Common myeloid progenitor, CD34-positive (primary cell): ENCODE results near the gene FOXN4.
A peak's percentile ranks its signal among the peaks of the same experiment; 100 is the strongest.

Experiments
- CTCF ChIA-PET: fragments of 350-600 bp; sonication (Branson Sonifier 250); formaldehyde crosslinking; loops from one replicate; lab custom pipeline; 2021; ENCODE audit warnings: antibody characterized with exemption; lab: Charles Lee
- POLR2A ChIA-PET: fragments of 350-600 bp; sonication (Branson Sonifier 250); formaldehyde crosslinking; loops from one replicate; lab custom pipeline; 2021; ENCODE audit warnings: antibody characterized with exemption; lab: Charles Lee
- DNase-seq, 3 donors: peaks; one replicate each; pipeline versions ENCODE4 v3.0.0 to v3.0.0-alpha.2; 2013
- H3K27ac ChIP-seq, 2 experiments: 1 replicate in 1 of 2; 2 replicates in 1 of 2; pipeline ENCODE4 v1.7.0; 2013; ENCODE audit warnings: inconsistent platforms in 2 of 2, low read length in 2 of 2, mild to moderate bottlenecking in 2 of 2, low read depth in 1 of 2, moderate library complexity in 1 of 2; ENCODE audit not compliant: severe bottlenecking in 2 of 2, insufficient read depth in 1 of 2, poor library complexity in 1 of 2
- H3K27me3 ChIP-seq, 5 experiments: replicated peaks in 2 of 5; 1 replicate in 3 of 5; 2 replicates in 2 of 5; pipeline versions ENCODE4 v1.6.1 to v1.7.0; 2013; ENCODE audit warnings: low read length in 4 of 5, mild to moderate bottlenecking in 2 of 5, moderate library complexity in 2 of 5, inconsistent platforms in 1 of 5; ENCODE audit not compliant: insufficient read depth in 5 of 5, control insufficient read depth in 4 of 5
- H3K36me3 ChIP-seq, 4 experiments: 1 replicate in 2 of 4; 2 replicates in 2 of 4; pipeline versions ENCODE4 v1.6.1 to v1.7.0; 2013; ENCODE audit warnings: low read length in 3 of 4, control low read depth in 1 of 4, mild to moderate bottlenecking in 1 of 4; ENCODE audit not compliant: control insufficient read depth in 4 of 4, insufficient read depth in 4 of 4
- H3K4me1 ChIP-seq, 4 experiments: 1 replicate in 3 of 4; 2 replicates in 1 of 4; pipeline versions ENCODE4 v1.6.1 to v1.7.1; 2013; ENCODE audit warnings: low read length in 3 of 4, mild to moderate bottlenecking in 3 of 4, control low read depth in 1 of 4, inconsistent platforms in 1 of 4, moderate library complexity in 1 of 4; ENCODE audit not compliant: control insufficient read depth in 4 of 4, insufficient read depth in 4 of 4; ENCODE audit errors: control extremely low read depth in 1 of 4
- H3K4me3 ChIP-seq, 7 experiments: 1 replicate in 4 of 7; 2 replicates in 3 of 7; pipeline versions ENCODE4 v1.5.1 to v1.7.0; 2013; ENCODE audit warnings: mild to moderate bottlenecking in 7 of 7, low read length in 6 of 7, moderate library complexity in 6 of 7, inconsistent platforms in 2 of 7, low read depth in 2 of 7, control low read depth in 1 of 7; ENCODE audit not compliant: insufficient read depth in 4 of 7, control insufficient read depth in 1 of 7; ENCODE audit errors: extremely low read depth in 1 of 7
- H3K9me3 ChIP-seq, 5 experiments: 1 replicate in 4 of 5; 2 replicates in 1 of 5; pipeline versions ENCODE4 v1.6.1 to v1.7.1; 2013; ENCODE audit warnings: low read length in 4 of 5, mild to moderate bottlenecking in 2 of 5, inconsistent platforms in 1 of 5, low read depth in 1 of 5, moderate library complexity in 1 of 5; ENCODE audit not compliant: control insufficient read depth in 4 of 5, insufficient read depth in 2 of 5; ENCODE audit errors: control extremely low read depth in 1 of 5
- WGBS: methylation state at CpG from one replicate; pipeline ENCODE4 v1.1.5; 2013; ENCODE audit not compliant: insufficient coverage; 5-methylcytosine and 5-hydroxymethylcytosine counted together

FOXN4 gene

DNA sequence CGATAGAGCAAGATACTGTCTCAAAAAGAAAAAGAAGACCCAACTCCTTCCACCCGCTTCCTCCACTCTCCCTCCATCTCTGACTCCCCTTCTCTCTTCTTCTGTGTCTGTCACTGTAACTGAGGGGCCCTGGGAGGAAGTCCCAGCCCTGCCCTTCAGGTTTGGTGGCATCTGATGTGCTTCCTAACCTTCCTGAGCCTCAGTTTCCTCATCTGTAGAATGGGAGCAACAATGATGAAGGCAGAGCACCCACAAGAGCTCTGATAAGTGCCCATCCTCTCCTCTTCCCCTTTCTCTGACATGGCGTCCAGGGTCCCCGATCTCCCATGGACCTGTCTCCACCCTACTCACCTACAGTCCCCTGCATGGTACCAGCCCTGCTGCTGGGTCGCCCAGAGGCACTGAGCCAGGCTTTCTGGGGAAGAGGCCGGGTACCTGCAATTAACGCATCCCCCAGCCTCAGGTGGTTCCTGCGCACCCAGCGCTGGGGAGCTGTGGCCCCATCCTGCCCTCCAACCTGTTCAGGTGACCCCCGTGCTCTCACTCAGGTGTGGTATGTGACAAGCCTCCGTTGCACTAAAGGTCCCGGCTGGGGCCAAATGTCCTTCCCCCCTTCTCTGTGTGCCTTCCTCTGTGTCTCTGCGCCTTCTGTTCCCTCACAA lies 13.2 kb downstream of the FOXN4 start:
- Histone ChIP-seq H3K27me3 (peaks cover 0 to 10% (median 5%) of the 10 kb centered on the region in 5 experiments), H3K4me1 (peaks cover 0 to 14% (median 6%) of the 10 kb centered on the region in 4 experiments), H3K36me3 (no peaks in the 10 kb centered on the region), H3K9me3 (no peaks in the 10 kb centered on the region), H3K4me3 (no peak overlapping the region), H3K27ac (no peak overlapping the region)
- ChIA-PET CTCF (no interaction called here), POLR2A (interaction anchor here (0.6 kb wide), 1 partner anchor 1721 kb away, joined by 3 read pairs; no protein-coding TSS in a partner anchor)
- no peak for DNase-seq
- WGBS: 77% methylated on average over 10 of the region's 13 CpGs

DNA sequence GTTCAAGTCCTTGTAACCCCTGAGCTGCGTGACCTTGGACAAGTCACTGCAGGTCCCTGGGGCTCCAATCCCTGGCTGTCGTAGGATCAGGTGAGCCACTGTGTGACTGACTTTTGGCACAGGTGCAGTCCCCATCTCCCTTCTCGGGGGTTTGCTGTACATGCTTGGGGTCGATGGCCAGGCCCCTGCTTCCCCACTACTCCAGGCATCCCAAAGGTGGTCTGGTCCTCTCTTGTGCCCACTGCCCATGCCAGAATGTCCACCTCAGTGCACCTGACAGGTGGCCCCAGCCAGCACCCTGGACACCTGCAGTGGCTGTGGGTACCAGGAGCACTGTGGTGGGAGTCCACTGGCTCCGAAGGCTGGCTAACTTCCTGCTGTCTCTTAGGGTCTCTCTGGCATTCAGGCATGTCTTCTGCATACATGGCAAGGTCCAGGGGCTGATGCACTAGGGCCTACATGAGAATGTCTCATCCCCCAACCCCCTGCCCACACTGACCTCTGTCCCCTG lies 14.7 kb downstream of the FOXN4 start:
- Histone ChIP-seq H3K36me3 (no peaks in the 10 kb centered on the region), H3K4me3 (no peak overlapping the region), H3K9me3 (no peaks in the 10 kb centered on the region), H3K27ac (no peak overlapping the region), H3K27me3 (peaks cover 0 to 10% (median 4%) of the 10 kb centered on the region in 5 experiments), H3K4me1 (peaks cover 0 to 15% (median 6%) of the 10 kb centered on the region in 4 experiments)
- 88% methylated on average over 5 of the region's 5 CpGs for WGBS
- ChIA-PET POLR2A (no interaction called here), CTCF (interaction anchor here (0.6 kb wide), 1 partner anchor 783 kb away, joined by 3 read pairs; no protein-coding TSS in a partner anchor)
- no peak for DNase-seq

DNA sequence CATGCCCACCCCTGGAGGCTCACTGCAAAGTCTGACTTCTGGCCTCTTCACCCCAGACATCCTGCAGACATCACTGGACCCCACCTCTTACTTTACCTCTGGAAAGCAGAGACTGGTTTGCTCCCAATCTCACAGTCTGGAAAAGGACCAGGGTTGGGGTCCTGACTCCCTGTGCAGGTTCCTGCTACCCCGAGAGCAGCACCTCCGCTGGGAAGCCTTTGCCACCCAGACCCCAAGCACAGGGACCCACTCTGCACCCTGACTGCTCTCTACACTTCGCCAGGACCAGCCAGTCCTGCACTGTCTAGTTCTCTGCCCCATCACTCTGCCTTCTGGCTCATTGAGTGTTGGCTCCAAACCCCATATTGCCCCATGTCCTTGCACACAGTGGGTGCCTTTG lies 16.0 kb downstream of the FOXN4 start:
- Histone ChIP-seq H3K36me3 (no peaks in the 10 kb centered on the region), H3K27ac (no peak overlapping the region), H3K4me3 (no peak overlapping the region), H3K9me3 (no peaks in the 10 kb centered on the region), H3K27me3 (peaks cover 0 to 10% (median 3%) of the 10 kb centered on the region in 5 experiments), H3K4me1 (peaks cover 0 to 15% (median 6%) of the 10 kb centered on the region in 4 experiments)
- 90% methylated on average over 3 of the region's 3 CpGs for WGBS
- DNase-seq: no peak
- ChIA-PET CTCF (no interaction called here), POLR2A (no interaction called here)

DNA sequence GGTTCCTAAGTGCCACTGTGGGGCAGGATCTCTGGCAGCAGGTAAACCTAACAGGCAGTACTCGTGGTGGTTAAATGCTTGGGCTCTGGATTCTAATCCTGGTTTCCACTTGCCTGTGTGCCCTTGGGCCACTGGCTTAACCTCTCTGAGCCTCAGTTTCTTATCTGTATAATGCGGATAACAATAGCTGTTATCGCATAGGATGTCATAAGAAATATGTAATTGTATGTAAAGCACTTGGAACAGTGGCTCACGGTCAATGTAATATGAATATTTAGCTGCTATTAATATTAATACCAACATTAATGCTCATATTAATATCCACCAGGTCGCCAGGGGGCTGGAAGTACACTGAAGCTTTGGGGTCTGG lies 16.8 kb downstream of the FOXN4 start:
- Histone ChIP-seq H3K36me3 (no peaks in the 10 kb centered on the region), H3K4me3 (no peak overlapping the region), H3K27ac (no peak overlapping the region), H3K9me3 (no peaks in the 10 kb centered on the region), H3K4me1 (peaks cover 0 to 15% (median 6%) of the 10 kb centered on the region in 4 experiments), H3K27me3 (peaks cover 0 to 10% (median 3%) of the 10 kb centered on the region in 5 experiments)
- ChIA-PET POLR2A (no interaction called here), CTCF (no interaction called here)
- 85% methylated on average over 2 of the region's 5 CpGs for WGBS
- no peak for DNase-seq

DNA sequence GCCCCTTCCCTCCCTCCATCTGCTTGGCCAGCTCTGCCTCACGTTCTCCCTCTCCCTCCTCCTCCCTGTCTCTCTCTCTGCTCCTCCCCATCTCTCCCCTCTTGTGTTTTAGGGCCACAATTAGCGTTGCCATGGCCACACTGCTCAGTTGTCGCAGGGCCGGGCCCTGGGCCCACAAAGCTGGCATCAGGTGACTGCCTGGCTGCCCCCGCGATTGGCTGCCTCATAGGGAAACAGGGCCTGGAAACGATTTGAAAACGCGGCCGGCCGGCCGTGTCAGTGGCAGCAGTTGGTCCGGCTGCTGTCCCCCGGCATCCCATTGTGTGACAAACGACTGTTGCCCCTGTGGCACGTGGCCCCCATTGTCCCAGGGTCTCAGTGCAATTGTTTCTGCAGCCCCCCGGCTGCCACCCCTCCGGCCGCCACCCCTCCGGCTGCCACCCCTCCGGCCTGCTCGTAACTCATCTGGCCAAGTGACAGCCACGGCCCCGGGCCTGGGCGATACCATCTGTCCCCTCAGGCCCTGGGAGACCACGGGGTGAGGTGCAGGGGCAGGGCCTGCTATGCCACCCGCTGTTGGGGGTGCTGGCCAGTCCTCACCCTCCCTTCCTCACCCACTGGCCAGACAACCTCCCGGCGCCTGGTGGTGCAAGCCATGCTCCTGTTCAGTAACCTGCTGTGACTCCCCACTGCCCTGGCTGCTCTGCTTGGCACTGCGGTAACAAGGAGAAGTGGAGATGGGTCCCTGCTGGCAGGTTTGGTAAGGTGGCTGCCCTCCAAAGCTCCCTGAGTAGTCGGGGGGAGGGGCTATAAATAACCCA lies 17.4 kb downstream of the FOXN4 start:
- ChIA-PET POLR2A (no interaction called here), CTCF (no interaction called here)
- Histone ChIP-seq H3K4me3 (peak overlapping the region in 3 of 7 experiments; percentile 39 to 63 (median 58)), H3K27me3 (peaks cover 0 to 10% (median 3%) of the 10 kb centered on the region in 5 experiments), H3K36me3 (no peaks in the 10 kb centered on the region), H3K27ac (no peak overlapping the region), H3K4me1 (peaks cover 0 to 15% (median 6%) of the 10 kb centered on the region in 4 experiments), H3K9me3 (no peaks in the 10 kb centered on the region)
- WGBS: 8% methylated on average over 25 of the region's 31 CpGs
- DNase-seq: peak; percentile 72 to 93 (median 83)

DNA sequence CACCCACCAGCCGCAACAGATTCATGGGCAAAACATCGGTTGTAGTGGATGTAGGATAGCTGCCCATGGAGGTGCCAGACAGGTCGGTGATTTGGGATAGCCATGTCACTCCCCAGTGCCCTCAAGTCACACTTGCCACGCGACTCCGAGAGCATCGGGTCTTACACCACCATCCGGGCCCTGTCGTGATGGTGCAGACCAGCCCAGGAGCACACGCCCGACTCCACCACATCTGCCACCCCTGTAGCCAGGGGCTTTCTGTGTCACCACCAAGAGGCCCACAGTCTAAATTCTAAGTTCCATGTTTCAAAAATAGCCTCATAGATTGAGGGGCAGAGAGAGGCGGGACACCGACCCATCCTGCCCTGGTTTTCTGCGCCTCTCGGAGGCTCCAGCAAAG lies 18.0 kb downstream of the FOXN4 start:
- H3K27ac ChIP-seq: no peak overlapping the region
- POLR2A ChIA-PET: no interaction called here
- H3K27me3 ChIP-seq: peaks cover 0 to 8% (median 3%) of the 10 kb centered on the region in 5 experiments
- CTCF ChIA-PET: no interaction called here
- 68% methylated on average over 13 of the region's 15 CpGs for WGBS
- no peaks in the 10 kb centered on the region for H3K36me3 ChIP-seq
- no peaks in the 10 kb centered on the region for H3K9me3 ChIP-seq
- no peak for DNase-seq
- peaks cover 0 to 15% (median 6%) of the 10 kb centered on the region in 4 experiments for H3K4me1 ChIP-seq
- H3K4me3 ChIP-seq: peak overlapping the region in 3 of 7 experiments; percentile 39 to 63 (median 58)
